Measurements from ENCODE around the gene SND1. TPM values are rescaled to one million over a fixed set of nuclear protein-coding genes. Genes with fewer than 3 reads are reported as not detected.

The SND1 gene
- total and polyA plus RNA-seq, 10 of the 15 experiments (the other 5 are each of a cell fraction or from before 2014, with no cell fraction given), result 52.4 to 270 (median 146) TPM

- H4K20me1 ChIP-seq (ENCODE audit: control insufficient read depth, insufficient read depth), result no peaks in the 10 kb centered on the region
- H3K79me2 ChIP-seq (ENCODE audit: control insufficient read depth, insufficient read depth, low read length), result no peaks in the 10 kb centered on the region
- ATAC-seq, result no peak
- ChIA-PET SMC1A (ENCODE audit: uncharacterized antibody, unreplicated experiment) (interaction anchor here (1.0 kb wide), 1 partner anchor 22 kb away, joined by 5 read pairs; no protein-coding TSS in a partner anchor), RAD21 (ENCODE audit: unreplicated experiment) (no interaction called here), CTCF (interaction anchor here (0.6 kb wide), 1 partner anchor 290 kb away, joined by 3 read pairs; no protein-coding TSS in a partner anchor), POLR2A (interaction anchor here (0.6 kb wide), 1 partner anchor 746 kb away, joined by 3 read pairs; no protein-coding TSS in a partner anchor)
- H3K27me3 ChIP-seq (replicated peaks in 1 of 2; ENCODE audit: control insufficient read depth in 2 of 2, insufficient read depth in 2 of 2, low read length in 1 of 2), result no peaks in the 10 kb centered on the region
- H3K9me3 ChIP-seq (replicated peaks; ENCODE audit: control insufficient read depth, insufficient read depth, low read length), result no peaks in the 10 kb centered on the region
- no peak overlapping the region for H3K27ac ChIP-seq (ENCODE audit: control insufficient read depth, insufficient read depth)
- no peak for DNase-seq (ENCODE audit: low read depth, low spot score)
- no peak overlapping the region for H3K4me2 ChIP-seq (ENCODE audit: control insufficient read depth, insufficient read depth)
- WGBS (ENCODE audit: insufficient coverage, insufficient replicate concordance, low lambda C conversion rate, missing lambda C conversion rate), result 86% methylated on average over 5 of the region's 5 CpGs
- no peak overlapping the region for H2AFZ ChIP-seq (ENCODE audit: control insufficient read depth, low read depth, low read length)
- H3K9ac ChIP-seq (ENCODE audit: control insufficient read depth, insufficient read depth, low read length), result no peak overlapping the region
- peaks cover 21% of the 10 kb centered on the region for H3K4me1 ChIP-seq (ENCODE audit: control insufficient read depth, insufficient read depth, low read length)
- H3K4me3 ChIP-seq, result no peak overlapping the region
- in situ Hi-C loops (cut with MboI), result no loop called here
- H3K36me3 ChIP-seq (ENCODE audit: control insufficient read depth in 2 of 2, insufficient read depth in 2 of 2, low read length in 1 of 2), result peaks cover 16 to 17% of the 10 kb centered on the region in 2 experiments; a peak in 3 of 4 replicates
- no TSS peak for BruUV-seq (replicated peaks)
- intact Hi-C loops (cut with micrococcal nuclease; ENCODE audit: unreplicated experiment), result no loop called here
- TF ChIP-seq SPI1 (IDR thresholded peaks at IDR 0.05; ENCODE audit: borderline replicate concordance, insufficient read depth, low read depth, low read length), result no peak
- no peak for TF ChIP-seq PBX3 (IDR thresholded peaks at IDR 0.05; ENCODE audit: insufficient replicate concordance, low read depth, low read length)
- no peak for TF ChIP-seq SMAD5 (IDR thresholded peaks at IDR 0.05; ENCODE audit: low read depth)
- TF ChIP-seq MAX (IDR thresholded peaks at IDR 0.05; ENCODE audit: low read depth, low read length), result no peak
- no peak for TF ChIP-seq ZBTB11 (CRISPR knock-in tag; IDR thresholded peaks at IDR 0.05)
- TF ChIP-seq POLR2A (IDR thresholded peaks at IDR 0.05; ENCODE audit: low read depth, low read length), result no peak
- TF ChIP-seq ASH2L (IDR thresholded peaks at IDR 0.05; ENCODE audit: borderline replicate concordance, low read depth), result no peak
- TF ChIP-seq IRF4 (IDR thresholded peaks at IDR 0.05; ENCODE audit: low read depth, low read length), result no peak
- TF ChIP-seq NR2C2 (IDR thresholded peaks at IDR 0.05; ENCODE audit: borderline replicate concordance, control insufficient read depth, insufficient read length, low read depth), result no peak
- no peak for TF ChIP-seq RBBP5 (conservative IDR thresholded peaks at IDR 0.05)
- TF ChIP-seq NFYB (IDR thresholded peaks at IDR 0.05; ENCODE audit: insufficient read depth, low read depth, low read length), result no peak
- TF ChIP-seq PRDM15 (CRISPR knock-in tag; IDR thresholded peaks at IDR 0.05), result no peak
- no peak for TF ChIP-seq RB1 (IDR thresholded peaks at IDR 0.05; ENCODE audit: borderline replicate concordance)
- no peak for FAIRE-seq
Observed at GRCh38 chr7:128008141-128008540, 356.1 kb downstream of the SND1 start.

All from GM12878 (cell line).